Activated CD8-positive, alpha-beta memory T cell treated with anti-CD3 and anti-CD28 coated beads, Interleukin-2, amount 50 U/mL, for 1 hour (primary cell): ENCODE data around the gene ORC6.

Experiments used
- DNase-seq: peaks from one replicate; pipeline ENCODE4 v3.0.0-alpha.2; 2020; ENCODE audit errors: extremely low read depth

ORC6 gene

DNA sequence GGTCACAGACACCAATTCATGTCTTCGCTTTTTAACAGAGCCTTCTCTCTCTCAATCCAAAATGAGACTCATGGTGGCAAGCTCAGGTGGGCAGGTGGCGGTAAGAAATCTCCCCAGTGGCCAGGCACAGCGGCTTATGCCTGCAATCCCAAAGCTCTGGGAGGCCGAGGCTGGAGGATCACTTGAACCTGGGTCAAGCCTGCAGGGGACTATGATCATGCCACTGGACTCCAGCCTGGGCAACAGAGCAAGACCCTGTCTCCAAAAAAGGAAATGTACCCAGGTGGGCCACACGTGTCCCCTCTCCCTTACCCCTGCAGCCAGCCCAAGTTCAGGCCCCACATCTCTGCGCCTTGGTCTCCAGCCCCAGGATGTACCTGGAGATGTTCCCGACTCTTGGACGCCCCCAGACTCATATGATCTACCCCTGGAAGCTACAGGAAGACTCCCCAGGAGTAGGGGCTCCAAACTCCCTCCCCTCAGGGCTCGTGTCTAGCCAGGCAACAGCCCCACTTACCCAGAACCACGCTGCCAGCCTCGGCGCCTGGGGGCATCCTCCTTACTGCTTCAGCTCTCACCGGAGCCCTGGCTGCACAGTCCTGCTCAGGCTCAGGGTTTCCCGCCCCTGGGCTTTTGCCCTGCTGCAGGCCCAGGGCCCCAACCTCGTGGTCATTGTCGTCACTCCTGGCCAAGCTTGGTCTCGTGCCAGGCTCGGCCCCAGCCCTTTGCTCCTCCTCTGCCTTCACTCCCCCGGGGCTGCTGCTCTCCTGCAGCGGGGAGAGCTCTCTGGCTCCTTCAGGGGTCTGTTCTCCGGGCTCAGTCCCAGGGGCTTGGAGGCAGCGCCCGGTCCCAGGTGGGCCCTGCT is 42.5 kb downstream of the ORC6 start:
- DNase-seq = no peak

DNA sequence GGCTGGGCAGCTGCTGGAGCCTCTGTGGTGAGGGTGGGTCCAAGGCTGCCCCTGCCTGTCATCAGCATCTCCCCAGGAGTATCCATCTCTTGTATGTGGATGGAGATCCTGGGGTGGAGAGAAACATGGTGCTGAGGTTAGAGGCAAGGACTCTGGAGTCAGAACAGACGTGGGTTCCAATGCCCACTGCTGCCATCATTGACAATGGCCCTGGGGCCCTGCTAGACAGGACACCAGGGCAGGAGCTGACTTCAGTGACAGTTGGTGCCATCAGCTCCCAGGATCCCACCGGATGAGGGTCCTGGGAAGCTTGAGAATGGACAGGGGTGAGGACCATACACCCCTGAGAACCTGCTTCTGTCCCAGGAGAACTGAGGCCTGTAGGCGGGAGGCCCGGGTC is 43.1 kb downstream of the ORC6 start:
- no peak for DNase-seq

DNA sequence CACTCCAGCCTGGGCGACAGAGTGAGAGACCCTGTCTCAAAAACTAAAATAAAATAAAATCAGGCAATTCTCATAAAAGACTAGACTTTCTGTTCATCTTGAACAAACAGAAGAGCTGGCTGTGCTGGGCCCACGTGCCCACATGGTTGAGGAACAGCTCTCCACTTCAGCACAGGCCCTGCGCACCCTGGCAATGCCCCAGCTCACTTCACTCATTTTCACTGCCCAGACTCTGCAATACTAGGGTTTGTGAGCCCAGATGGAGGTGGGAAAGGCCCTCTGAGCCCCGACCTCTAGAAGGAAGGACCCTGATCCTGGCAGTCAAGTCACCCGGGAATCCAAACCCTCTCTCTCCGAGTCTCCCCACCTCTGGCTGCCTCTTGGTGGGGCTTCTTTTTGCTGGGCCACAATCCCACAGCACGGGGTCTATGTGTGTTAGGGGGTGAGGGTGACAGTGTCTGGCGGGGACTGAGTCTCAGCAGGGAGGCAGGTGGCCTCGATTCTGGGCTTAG is 43.9 kb downstream of the ORC6 start:
- no peak for DNase-seq

DNA sequence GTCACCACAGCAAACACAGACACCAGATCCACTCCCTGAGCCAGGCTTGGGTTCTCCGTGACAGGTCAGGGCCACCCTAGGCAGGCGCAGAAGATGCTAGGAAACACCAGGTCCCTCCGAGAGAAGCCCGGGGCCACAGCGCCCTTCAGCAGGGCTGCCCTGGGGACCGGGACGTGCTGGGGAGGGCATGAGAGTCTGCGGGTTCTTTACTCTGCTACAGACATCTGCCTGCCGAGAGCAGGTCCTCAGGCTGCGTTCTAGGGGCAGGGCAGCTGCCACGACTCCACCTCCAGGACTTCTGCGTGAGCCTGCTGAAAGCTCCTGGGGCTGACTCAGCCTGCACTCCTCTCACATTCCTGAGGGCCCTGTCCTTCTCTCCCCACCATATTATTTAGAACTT is 47.2 kb downstream of the ORC6 start:
- DNase-seq = no peak

DNA sequence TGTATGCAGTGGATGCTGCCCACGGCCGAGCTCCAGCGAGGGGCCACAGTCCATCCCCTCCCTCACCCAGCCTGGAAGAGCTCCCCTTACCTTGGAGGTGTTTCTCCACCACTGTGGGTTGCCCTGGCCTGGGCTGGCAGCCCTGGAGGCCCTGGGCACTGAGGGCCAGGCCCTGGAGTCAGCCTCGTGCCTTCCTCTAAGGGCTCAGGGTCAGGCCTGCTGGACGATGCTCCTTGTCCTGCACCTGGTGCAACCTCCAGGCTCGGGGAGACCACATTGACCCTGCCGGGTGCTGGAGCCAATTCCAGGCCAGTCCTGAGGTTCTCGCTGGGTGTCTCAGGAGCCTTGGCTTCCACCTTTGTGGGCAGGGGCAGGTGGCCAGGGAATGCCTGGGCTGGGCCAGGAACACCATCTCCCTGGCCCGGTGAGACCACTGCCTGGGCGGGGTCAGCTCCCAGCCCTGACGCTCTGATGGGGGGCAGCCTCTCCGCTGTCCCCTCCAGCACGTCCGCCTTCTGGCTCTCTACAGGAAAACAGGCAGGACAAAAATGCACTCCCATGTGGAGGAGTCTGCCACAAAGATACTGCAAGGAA is 48.3 kb downstream of the ORC6 start:
- no peak for DNase-seq

DNA sequence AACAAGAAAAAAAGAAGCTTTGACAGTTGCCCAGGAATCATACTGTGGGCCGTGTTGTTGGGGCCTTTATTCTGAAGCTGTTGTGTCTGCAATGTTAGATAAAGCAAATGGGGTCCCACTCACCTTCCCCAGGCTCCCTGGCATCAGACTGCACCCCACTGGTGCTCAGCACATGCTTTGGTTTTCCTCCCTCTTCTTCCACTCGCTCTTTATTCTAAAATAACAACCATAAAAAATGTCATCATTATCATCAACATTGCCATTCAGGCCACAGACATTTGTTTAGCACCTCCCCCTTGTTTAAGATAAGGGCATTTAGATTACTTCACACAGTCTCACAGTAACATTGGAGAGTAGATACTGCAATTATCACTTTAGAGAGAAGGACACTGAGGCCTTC is 50.5 kb downstream of the ORC6 start:
- DNase-seq = no peak

DNA sequence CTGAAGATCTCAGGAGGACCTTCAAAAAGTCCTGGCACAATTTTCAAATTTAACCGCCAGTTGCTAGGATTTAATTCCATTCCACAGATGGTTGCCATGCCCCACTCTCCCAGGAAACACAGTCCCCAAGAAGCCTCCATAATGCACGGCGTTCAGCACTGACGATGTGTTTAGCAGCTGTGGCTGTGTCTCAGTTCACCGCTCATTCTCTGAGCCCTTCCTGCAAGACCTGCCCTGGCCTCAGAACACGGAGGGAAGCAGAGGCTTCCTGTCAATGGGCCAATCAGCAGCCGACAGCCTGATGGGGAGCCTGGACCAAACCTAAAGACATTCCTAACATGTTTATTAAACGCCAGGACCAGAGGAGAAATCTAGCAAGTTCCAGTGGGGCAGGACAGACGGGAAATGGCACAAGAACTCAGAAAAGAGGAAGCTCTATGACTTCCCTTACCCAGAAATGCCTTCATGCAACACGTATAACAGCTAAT is 53.8 kb downstream of the ORC6 start:
- no peak for DNase-seq

DNA sequence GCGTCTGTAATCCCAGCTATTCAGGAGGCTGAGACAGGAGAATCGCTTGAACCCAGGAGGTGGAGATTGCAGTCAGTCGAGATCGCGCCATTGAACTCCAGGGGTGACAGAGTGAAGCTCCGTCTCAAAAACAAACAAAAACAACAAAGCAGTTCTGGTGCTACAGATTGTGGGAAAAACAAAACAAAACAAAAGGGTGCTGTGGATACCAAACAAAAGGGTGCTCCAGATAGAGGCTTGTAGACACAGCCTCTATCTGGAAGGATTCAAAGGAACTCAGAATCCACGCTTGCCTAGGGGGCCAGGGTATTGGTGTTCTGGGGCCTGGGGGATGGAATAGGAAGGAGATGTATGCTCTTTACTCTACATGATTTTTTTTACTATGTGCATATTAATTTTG is 56.2 kb downstream of the ORC6 start:
- DNase-seq = no peak

DNA sequence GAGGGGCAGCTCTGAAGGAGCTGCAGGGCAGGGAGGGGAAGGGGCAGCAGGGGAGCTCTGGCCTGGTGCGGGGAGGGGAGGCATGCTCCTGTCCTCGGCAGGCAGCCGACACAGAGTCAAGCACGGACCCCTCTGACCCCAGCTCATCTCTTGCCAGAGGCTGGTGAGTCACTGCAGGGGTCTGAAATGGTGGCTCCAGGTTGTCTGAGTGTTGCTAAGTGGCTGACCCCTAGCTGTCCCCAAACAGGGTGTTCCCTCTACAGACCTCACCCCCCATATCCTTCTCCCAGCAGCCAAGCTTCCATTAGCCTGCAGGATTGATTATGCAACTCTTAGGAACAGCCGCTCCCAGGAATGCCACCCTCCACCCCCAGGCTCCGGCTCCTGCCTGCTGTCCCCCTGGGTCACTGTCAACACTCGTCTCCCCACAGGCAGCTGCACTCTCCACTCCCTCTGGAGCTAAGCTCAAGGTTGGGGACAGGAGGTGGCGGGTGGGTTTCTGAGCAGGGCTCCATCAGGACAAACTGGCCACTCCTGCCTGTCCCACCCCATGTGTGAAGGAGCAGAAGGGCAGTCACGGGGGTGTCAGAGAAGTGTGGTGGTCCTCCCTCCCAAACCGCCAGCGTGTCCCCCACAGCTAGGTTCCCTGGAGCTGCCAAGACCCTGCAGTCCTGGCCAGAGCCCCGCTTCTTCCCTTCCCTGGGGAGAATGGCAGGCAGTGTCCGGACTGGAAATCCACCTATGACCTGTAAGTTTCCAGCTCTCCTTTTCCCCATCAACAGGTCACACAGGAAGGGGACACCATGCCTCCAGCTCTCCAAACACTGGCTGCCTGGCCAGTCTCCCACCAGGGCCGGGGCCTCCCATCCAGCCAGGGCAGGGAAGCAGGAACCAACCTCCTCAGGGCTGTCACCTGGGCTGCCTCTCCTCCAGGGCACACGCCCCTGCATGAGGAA is 57.6 kb downstream of the ORC6 start:
- DNase-seq = no peak
